ENCODE data around the gene ABCA5. TPM values are rescaled to one million over a fixed set of nuclear protein-coding genes. Genes with fewer than 3 reads are reported as not detected.

Gene ABCA5
- total RNA-seq, 1 experiment from 2014 or later, result 4.5 TPM

DNA sequence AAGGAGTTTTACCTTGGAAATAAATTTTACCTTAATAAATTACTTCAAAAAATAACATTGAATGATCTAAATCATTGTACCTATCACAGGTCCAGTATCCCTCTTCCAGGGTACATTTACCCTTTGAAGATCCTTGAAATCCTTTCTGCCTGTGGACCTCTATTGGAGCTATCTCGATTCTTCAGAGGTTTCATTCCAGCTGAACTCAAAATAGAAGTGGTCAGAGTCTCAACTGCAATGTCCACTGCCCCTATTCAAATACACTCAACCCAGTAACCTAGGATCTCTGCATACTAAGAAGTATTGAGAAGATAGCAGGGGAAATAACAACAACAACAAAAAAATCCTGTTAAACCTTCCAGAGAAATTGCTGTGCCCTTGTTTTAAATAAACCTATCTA is 9.3 kb downstream of the ABCA5 start:
- Mint-ChIP-seq H3K27ac (no peak overlapping the region), H3K27me3 (ENCODE audit: low read depth) (no peaks in the 10 kb centered on the region; the same call in 1 of the 2 replicates), H3K4me1 (peaks cover 46 to 47% of the 10 kb centered on the region in 2 experiments), H3K36me3 (ENCODE audit: insufficient read depth in 1 of 3, low read depth in 3 of 3) (no peaks in the 10 kb centered on the region), H3K9me3 (peaks cover 0 to 3% of the 10 kb centered on the region in 2 experiments; a peak in 1 of 5 replicates), H3K4me3 (no peak overlapping the region)
- Histone ChIP-seq H2BK12ac (ENCODE audit: insufficient read length, low read depth, low read length) (no peak overlapping the region), H3T11ph (ENCODE audit: low read length) (no peak overlapping the region), H4K5ac (ENCODE audit: insufficient read length, low read depth, low read length) (no peak overlapping the region), H3K9me3 (ENCODE audit: control insufficient read depth, low read depth, low read length) (no peaks in the 10 kb centered on the region), H3K27me3 (ENCODE audit: insufficient read depth, low read length) (no peaks in the 10 kb centered on the region), H2AK5ac (ENCODE audit: insufficient read length, low read length) (no peak overlapping the region), H3K14ac (ENCODE audit: insufficient read depth, low read length) (no peak overlapping the region), H4K8ac (replicated peaks; ENCODE audit: insufficient read length, low read depth, low read length) (no peak overlapping the region), H3K23me2 (ENCODE audit: insufficient read length, low read depth, low read length, poor library complexity, severe bottlenecking) (peaks cover 4% of the 10 kb centered on the region), H2BK5ac (ENCODE audit: insufficient read length, low read length) (no peak overlapping the region), H3K4me2 (ENCODE audit: insufficient read depth, insufficient read length, low read length) (no peak overlapping the region), H2BK120ac (ENCODE audit: low read depth, low read length, poor library complexity, severe bottlenecking) (no peak overlapping the region), H3K27ac (ENCODE audit: insufficient read length, low read depth, low read length) (no peak overlapping the region), H3K23ac (ENCODE audit: insufficient read length, low read depth, low read length) (no peak overlapping the region), H3K4ac (ENCODE audit: low read depth, low read length) (no peak overlapping the region), H3K79me2 (ENCODE audit: insufficient read depth, low read length) (no peaks in the 10 kb centered on the region), H2BK20ac (ENCODE audit: low read depth, low read length, poor library complexity, severe bottlenecking) (no peak overlapping the region), H4K20me1 (ENCODE audit: control insufficient read depth, insufficient read depth, insufficient read length) (no peaks in the 10 kb centered on the region), H3K18ac (ENCODE audit: insufficient read length, low read depth, low read length) (no peak overlapping the region), H3K9ac (ENCODE audit: extremely low read depth, insufficient read length, low read length) (no peak overlapping the region), H2AFZ (ENCODE audit: low read length) (no peak overlapping the region), H3K79me1 (ENCODE audit: insufficient read depth, low read depth, low read length, poor library complexity, severe bottlenecking) (no peaks in the 10 kb centered on the region), H2BK15ac (ENCODE audit: low read depth, low read length) (no peak overlapping the region), H3K56ac (ENCODE audit: insufficient read length, low read depth, low read length) (no peak overlapping the region), H4K91ac (ENCODE audit: insufficient read length, low read depth, low read length) (no peak overlapping the region), H3K4me1 (ENCODE audit: insufficient read depth, low read length) (no peaks in the 10 kb centered on the region; the same call in 1 of the 2 replicates)
- no peak for DNase-seq
- no CpG with 5 or more reads among the region's 1 CpG for WGBS (ENCODE audit: extremely low coverage, insufficient read length, low lambda C conversion rate)
- TF ChIP-seq CTCF (conservative IDR thresholded peaks at IDR 0.05), result no peak

Measured in H9 (cell line).